GM19023 (cell line): Measurements from ENCODE around the gene FBLN5.
"Not testable (repeated sequence)": the region's sequence is repeated elsewhere in the genome, so short reads cannot be mapped to it uniquely, and the experiment has no call there.

Source experiments
- ATAC-seq: cut with Tn5 transposase; IDR thresholded peaks from one replicate; pipeline ENCODE4 v1.9.1; 2021; ENCODE audit warnings: mild to moderate bottlenecking, moderate library complexity; ENCODE audit not compliant: unreplicated experiment

The FBLN5 gene

DNA sequence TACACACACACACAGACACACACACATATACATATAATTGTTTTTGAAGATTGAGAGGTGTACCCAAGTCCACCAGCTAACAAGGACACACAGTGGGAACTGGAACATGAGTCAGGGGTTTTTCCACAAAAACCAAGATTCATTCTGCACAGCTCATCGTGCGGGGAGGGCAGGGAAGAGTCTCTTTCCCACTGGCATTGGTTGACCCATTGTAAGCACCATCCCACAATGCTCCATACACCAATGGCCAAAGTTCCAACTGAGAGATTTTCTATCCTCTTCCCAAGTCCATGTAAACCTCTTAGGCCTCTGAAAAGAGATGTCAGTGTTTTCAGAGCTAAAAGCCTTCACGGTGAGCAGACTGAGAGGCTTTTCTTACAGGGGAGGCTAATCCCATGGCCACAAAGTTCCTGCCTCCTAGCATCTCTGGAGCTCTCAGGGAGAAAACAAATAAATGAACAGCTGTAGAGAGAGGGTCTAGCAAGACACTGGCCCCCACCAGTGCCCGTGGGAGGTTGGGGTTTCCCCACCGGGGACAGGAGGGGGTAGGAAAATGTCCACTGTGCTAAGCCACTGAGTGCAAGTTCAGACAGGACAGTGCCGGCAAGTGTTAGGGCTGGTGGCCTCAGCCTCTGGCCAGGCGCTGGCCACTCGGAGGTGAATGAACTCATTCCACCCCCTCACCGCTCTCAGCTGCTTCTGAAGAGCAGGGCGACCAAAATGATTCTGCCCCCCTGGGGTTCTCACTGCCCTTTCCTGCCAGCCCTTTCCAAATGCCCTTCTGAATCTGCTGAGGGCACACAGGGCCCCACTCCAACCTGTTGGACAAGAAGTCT lies 58.6 kb downstream of the FBLN5 start:
- ATAC-seq, result no peak

DNA sequence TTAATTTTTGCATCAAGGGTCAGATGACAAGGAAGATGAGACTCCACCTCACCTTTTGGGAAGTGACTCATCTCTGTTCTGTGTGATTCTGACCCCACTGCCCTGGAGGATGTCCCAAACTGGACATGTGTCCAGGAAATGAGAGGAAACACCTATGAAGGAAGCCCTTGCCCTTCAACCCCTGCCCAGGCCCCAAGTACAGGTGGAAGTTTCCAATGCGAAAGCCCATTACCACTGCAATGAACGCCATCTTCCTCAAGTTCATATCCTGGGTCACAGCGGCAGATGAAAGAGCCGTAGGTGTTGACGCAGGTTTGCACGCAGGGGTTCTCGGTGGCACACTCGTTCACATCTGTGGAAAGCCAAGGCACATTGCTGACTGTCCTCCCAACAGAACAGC lies 60.5 kb downstream of the FBLN5 start:
- no peak for ATAC-seq

DNA sequence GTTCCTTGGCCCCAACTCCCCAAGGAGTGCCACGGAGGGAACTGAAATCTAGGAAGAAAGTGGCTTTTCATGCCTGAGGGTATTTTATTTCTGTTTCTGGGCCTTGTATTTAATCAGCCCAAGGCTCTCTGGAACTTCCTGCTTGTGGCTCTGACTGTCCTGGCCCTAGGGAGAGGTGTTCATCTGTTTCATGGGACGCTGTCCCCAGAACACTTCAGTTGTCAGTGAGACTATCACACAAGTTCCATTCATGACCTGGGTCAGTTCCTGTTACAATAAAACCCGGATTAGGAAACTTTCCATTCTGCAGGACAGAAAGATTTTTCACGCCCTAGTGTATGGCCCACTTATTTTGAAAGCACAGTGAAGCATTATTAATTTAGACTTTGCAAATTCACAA lies 61.7 kb downstream of the FBLN5 start:
- no peak for ATAC-seq

- no peak for ATAC-seq
Measured at GRCh38 chr14:91885113-91885712, 62.3 kb downstream of the FBLN5 start.

DNA sequence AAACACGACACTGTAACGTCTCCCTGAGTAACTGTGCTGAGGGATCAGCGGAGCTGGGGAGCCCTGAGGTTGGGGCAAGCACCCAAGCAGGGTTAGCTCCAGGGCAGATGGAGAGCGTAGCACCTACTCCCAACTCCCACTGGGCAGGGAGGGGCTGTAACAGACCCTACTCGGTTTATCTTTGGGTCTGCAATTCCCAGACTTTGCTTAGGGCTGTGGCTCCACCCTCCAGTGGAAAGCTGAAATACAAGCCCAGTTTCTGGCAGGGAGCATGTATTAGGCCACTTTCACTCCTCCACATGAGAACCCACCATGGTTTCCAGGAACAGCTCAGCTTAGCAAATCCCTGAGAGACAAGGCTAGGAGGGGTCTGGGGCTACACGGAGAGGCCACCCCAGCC lies 62.8 kb downstream of the FBLN5 start:
- ATAC-seq, result no peak

GRCh38 chr14:91883753-91884152 lies 63.7 kb downstream of the FBLN5 start:
- no peak for ATAC-seq

DNA sequence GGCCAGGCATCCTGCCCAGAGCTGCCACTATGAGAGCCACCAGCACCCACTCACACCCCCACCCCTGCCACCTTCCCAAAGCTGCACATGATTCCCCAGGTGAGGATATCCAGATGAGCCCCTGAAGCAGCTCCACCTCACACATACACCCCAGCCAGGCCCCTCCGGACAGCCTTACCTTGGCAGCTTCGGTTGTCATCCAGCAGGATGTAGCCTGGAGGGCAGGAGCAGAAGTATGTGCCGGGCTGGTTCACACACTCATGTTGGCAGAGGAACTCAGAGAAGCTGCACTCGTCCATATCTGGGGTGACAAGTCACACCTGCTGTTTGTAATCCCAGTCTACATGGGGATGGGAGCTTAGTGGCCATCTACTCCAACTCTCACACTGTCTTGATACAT lies 64.7 kb downstream of the FBLN5 start:
- ATAC-seq, result no peak

- no peak for ATAC-seq
Measured at GRCh38 chr14:91882369-91882768, 65.1 kb downstream of the FBLN5 start.

- no peak for ATAC-seq
Measured at GRCh38 chr14:91879196-91879595, 68.3 kb downstream of the FBLN5 start.

DNA sequence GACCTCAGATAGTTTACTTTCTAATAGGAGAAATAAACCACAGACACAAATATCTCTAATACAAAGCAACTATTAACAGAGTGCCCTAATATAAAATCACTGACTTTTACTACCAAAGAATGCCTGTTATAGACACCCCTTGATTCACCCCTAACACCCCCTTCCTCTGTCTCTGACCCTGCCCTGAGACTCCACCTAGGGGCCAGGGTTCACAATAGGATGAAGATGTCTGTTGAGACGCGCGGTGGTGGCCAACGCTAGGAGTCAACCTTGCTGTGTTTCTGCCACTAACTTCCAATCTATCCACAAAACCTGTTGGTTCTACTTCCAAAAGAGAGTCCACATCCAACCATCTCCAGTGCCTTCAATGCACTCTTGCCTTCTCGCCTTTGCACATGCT lies 69.2 kb downstream of the FBLN5 start:
- ATAC-seq, result no peak

- no peak for ATAC-seq
Measured at GRCh38 chr14:91877376-91877915, 70.0 kb downstream of the FBLN5 start.

DNA sequence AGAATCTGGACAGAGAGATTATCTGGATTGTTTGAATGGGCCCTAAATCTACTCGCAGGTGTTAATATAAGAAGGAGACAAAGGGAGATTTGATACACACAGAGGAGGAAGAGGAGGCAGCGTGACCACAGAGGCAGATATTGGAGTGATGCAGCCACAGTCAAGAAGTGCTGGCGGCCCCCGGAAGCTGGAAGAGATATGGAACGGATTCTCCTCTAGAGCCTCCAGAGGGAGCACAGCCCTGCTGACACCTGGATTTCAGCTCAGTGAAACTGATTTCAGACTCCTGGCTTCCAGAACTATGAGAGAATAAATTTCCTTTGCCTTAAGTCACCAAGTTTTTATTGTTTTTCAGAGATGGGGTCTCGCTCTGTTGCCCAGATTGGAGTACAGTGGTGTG lies 71.0 kb downstream of the FBLN5 start:
- no peak for ATAC-seq

DNA sequence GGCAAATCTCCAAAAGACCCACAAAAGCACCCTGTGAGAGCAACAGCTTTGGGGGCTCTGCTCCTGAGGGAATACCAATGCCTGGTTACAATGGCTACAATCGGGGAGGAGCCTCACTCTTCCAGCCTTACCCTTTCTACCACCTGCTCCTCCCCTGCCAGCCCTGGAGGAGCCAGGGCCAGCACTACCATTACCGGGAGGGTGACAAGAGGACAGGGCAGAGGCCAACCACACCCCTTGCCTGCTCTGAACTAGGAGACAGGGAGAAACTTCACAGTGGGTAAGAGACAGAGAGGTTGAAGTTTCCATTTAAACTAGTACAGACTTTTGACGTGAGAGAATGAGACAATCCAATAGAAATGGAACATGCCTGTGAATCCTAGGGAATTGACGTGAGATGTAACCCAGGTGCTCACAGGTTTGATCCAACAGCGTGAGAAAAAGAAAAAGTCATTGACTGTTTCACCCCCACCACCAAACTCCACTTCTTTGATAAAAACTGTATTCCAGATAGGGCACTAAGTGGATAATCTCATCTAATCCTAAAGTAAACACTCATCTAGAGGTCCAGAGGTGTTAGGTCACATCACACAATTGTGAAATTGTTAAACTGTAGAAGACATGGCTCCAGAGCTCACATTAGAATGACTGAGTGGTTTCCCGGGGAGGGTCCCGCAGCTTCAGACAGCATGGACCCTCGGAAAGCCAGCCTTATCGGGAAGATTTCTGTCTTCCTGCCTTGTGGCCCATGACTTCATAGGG lies 71.8 kb downstream of the FBLN5 start:
- no peak for ATAC-seq

- peak; percentile 77 for ATAC-seq
Measured at GRCh38 chr14:91873471-91874415, 73.8 kb downstream of the FBLN5 start.

DNA sequence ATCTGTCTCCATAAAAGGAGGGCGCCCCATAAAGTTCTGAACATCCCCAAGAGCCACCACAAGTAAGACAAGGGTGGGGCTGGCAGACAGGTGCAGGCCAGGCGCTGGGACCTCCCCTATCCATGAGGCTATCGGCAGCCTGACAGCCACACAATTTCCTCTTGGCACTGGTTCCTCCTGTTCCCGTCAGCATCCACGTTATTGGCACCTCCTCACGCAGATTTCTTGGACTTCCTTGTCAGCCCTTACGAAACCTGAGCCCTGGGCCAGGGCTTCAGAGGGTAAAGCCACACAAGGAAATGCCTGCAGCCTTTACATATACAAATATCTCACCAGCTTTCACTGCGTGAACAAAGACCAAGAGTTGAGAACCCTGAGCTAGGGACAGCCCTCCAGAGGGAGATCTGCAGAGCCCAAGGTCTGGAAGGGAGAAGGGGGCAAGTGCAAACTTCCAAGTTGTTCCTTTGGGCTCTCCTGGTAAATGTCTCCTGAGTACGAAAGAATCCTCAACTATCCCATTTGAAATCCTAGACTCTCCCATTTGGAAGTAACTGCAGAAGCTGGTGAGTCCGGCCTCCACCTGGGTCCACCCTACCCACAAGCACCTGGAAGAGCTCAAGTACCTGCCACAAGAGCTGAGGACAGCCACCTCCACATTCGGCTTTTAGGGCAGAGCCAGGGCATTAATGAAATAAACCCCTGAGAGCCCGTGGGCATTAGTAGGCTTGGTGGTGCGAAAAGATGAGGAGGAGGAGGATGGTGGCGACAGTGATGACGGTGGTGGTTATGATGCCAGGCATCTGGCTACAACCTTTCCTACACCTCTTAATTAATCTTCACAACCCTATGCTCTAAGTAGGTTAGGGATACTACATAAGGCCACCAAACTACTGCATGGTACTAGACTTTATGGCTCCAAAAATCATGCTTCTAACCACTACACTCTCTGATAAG lies 74.7 kb downstream of the FBLN5 start:
- ATAC-seq, result peak; percentile 19

- ATAC-seq, result peak; percentile 41
Measured at GRCh38 chr14:91872011-91872501, 75.4 kb downstream of the FBLN5 start.

DNA sequence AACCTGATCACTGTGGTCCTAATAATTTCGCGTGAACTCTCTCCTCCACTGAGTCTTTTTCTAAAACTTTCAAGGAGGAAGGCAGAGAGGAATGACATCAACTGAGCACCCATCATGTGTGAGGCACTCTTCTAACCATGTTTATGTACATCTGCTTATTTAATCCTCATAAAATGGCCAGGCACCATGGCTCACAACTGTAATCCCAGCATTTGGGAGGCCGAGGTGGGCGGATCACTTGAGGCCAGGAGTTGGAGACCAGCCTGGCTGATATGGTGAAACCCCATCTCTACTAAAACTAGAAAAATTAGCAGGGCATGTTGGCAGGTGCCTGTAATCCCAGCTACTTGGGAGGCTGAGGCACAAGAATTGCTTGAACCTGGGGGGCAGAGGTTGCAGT lies 76.1 kb downstream of the FBLN5 start:
- ATAC-seq, result not testable (repeated sequence)

GRCh38 chr14:91870890-91871289 lies 76.6 kb downstream of the FBLN5 start:
- ATAC-seq, result no peak

DNA sequence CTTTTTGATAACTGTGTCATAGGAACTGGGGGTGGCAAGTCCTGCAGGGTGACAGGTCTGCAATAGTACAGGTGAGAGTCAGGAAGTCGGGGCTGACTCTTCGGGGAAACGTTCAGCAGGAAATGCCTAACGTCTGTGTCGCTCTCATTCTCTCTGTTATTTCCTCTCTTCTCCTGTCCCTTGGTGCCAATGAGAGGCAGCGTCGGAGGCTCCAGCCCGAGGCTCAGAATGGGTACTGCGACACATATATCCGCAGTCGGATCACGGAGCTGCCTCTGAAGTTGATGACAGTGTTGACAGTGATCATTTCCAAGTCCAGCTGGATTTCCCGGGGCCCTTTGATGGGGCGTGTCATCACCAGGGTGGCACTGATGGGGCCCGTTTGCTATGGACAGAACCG lies 77.5 kb downstream of the FBLN5 start:
- ATAC-seq, result no peak
